ENCODE results near the gene PLA2G2E.
A peak's percentile ranks its signal among the peaks of the same experiment; 100 is the strongest.

The PLA2G2E gene

GRCh38 chr1:19920132-19920710 lies 3.2 kb downstream of the PLA2G2E start:
- Histone ChIP-seq H3K4me1 (ENCODE audit: control insufficient read depth in 1 of 2, insufficient read depth in 2 of 2, low read length in 2 of 2) (peaks cover 3 to 4% of the 10 kb centered on the region in 2 experiments), H2BK5ac (ENCODE audit: low read depth, low read length, poor library complexity) (no peak overlapping the region), H3K27me3 (ENCODE audit: insufficient read depth, low read length) (no peaks in the 10 kb centered on the region), H4K91ac (ENCODE audit: low read depth, low read length) (no peak overlapping the region), H4K8ac (ENCODE audit: low read depth, low read length) (no peak overlapping the region), H3K18ac (ENCODE audit: low read length) (no peak overlapping the region), H2BK12ac (ENCODE audit: low read length) (no peak overlapping the region), H3K14ac (ENCODE audit: low read length) (no peak overlapping the region), H3K36me3 (ENCODE audit: control insufficient read depth in 1 of 2, insufficient read depth in 2 of 2, low read length in 2 of 2) (no peaks in the 10 kb centered on the region), H3K79me1 (ENCODE audit: low read length) (peaks cover 2% of the 10 kb centered on the region), H3K4ac (ENCODE audit: low read depth, low read length) (no peak overlapping the region), H3K27ac (ENCODE audit: low read depth, low read length) (no peak overlapping the region), H3K79me2 (ENCODE audit: control insufficient read depth, insufficient read depth, low read length, poor library complexity) (peaks cover 2% of the 10 kb centered on the region), H2AK5ac (ENCODE audit: low read length) (peak overlapping the region; percentile 15), H3K23ac (ENCODE audit: low read length) (no peak overlapping the region), H2AFZ (ENCODE audit: insufficient read depth, low read length, poor library complexity) (no peak overlapping the region), H2BK120ac (ENCODE audit: insufficient read depth, low read length, poor library complexity) (no peak overlapping the region), H3K4me3 (ENCODE audit: low read depth, low read length) (no peak overlapping the region), H3K9me3 (ENCODE audit: insufficient read depth, low read depth, low read length) (no peaks in the 10 kb centered on the region), H3K4me2 (ENCODE audit: low read length) (no peak overlapping the region), H3K9ac (ENCODE audit: low read length) (no peak overlapping the region), H4K12ac (ENCODE audit: low read depth, low read length) (no peak overlapping the region)
- WGBS (ENCODE audit: extremely low coverage, insufficient coverage, insufficient read length), result no CpG with 5 or more reads among the region's 19 CpGs
- no peak for DNase-seq

GRCh38 chr1:19918057-19918456 lies 5.4 kb downstream of the PLA2G2E start:
- H3K27ac ChIP-seq (ENCODE audit: low read depth, low read length), result no peak overlapping the region
- no peak overlapping the region for H3K4me3 ChIP-seq (ENCODE audit: low read depth, low read length)
- WGBS (ENCODE audit: extremely low coverage, insufficient coverage, insufficient read length), result no CpG with 5 or more reads among the region's 6 CpGs
- no peaks in the 10 kb centered on the region for H3K79me2 ChIP-seq (ENCODE audit: control insufficient read depth, insufficient read depth, low read length, poor library complexity)
- no peaks in the 10 kb centered on the region for H3K9me3 ChIP-seq (ENCODE audit: insufficient read depth, low read depth, low read length)
- H3K27me3 ChIP-seq (ENCODE audit: insufficient read depth, low read length), result no peaks in the 10 kb centered on the region
- H3K14ac ChIP-seq (ENCODE audit: low read length), result no peak overlapping the region
- no peaks in the 10 kb centered on the region for H3K79me1 ChIP-seq (ENCODE audit: low read length)
- H2BK5ac ChIP-seq (ENCODE audit: low read depth, low read length, poor library complexity), result no peak overlapping the region
- H3K4me2 ChIP-seq (ENCODE audit: low read length), result no peak overlapping the region
- H3K23ac ChIP-seq (ENCODE audit: low read length), result no peak overlapping the region
- H3K4me1 ChIP-seq (ENCODE audit: control insufficient read depth in 1 of 2, insufficient read depth in 2 of 2, low read length in 2 of 2), result peaks cover 0 to 4% of the 10 kb centered on the region in 2 experiments
- no peak overlapping the region for H4K12ac ChIP-seq (ENCODE audit: low read depth, low read length)
- H3K18ac ChIP-seq (ENCODE audit: low read length), result no peak overlapping the region
- no peak overlapping the region for H4K8ac ChIP-seq (ENCODE audit: low read depth, low read length)
- no peak overlapping the region for H2AK5ac ChIP-seq (ENCODE audit: low read length)
- no peak overlapping the region for H2AFZ ChIP-seq (ENCODE audit: insufficient read depth, low read length, poor library complexity)
- H2BK120ac ChIP-seq (ENCODE audit: insufficient read depth, low read length, poor library complexity), result no peak overlapping the region
- peak; percentile 84 to 98 for DNase-seq
- H3K4ac ChIP-seq (ENCODE audit: low read depth, low read length), result no peak overlapping the region
- peaks cover 7 to 14% of the 10 kb centered on the region in 2 experiments for H3K36me3 ChIP-seq (ENCODE audit: control insufficient read depth in 1 of 2, insufficient read depth in 2 of 2, low read length in 2 of 2)
- H4K91ac ChIP-seq (ENCODE audit: low read depth, low read length), result no peak overlapping the region
- no peak overlapping the region for H2BK12ac ChIP-seq (ENCODE audit: low read length)
- H3K9ac ChIP-seq (ENCODE audit: low read length), result no peak overlapping the region

GRCh38 chr1:19910650-19911049 lies 12.8 kb downstream of the PLA2G2E start:
- Histone ChIP-seq H3K79me2 (ENCODE audit: control insufficient read depth, insufficient read depth, low read length, poor library complexity) (no peaks in the 10 kb centered on the region), H3K4ac (ENCODE audit: low read depth, low read length) (no peak overlapping the region), H3K23ac (ENCODE audit: low read length) (no peak overlapping the region), H4K91ac (ENCODE audit: low read depth, low read length) (no peak overlapping the region), H3K4me1 (ENCODE audit: control insufficient read depth in 1 of 2, insufficient read depth in 2 of 2, low read length in 2 of 2) (peaks cover 0 to 2% of the 10 kb centered on the region in 2 experiments), H2AFZ (ENCODE audit: insufficient read depth, low read length, poor library complexity) (no peak overlapping the region), H3K4me3 (ENCODE audit: low read depth, low read length) (no peak overlapping the region), H3K36me3 (ENCODE audit: control insufficient read depth in 1 of 2, insufficient read depth in 2 of 2, low read length in 2 of 2) (peaks cover 19 to 47% of the 10 kb centered on the region in 2 experiments), H3K27me3 (ENCODE audit: insufficient read depth, low read length) (no peaks in the 10 kb centered on the region), H3K9ac (ENCODE audit: low read length) (no peak overlapping the region), H3K79me1 (ENCODE audit: low read length) (no peaks in the 10 kb centered on the region), H3K27ac (ENCODE audit: low read depth, low read length) (no peak overlapping the region), H3K14ac (ENCODE audit: low read length) (no peak overlapping the region), H2BK12ac (ENCODE audit: low read length) (no peak overlapping the region), H3K4me2 (ENCODE audit: low read length) (no peak overlapping the region), H2AK5ac (ENCODE audit: low read length) (no peak overlapping the region), H3K9me3 (ENCODE audit: insufficient read depth, low read depth, low read length) (no peaks in the 10 kb centered on the region), H4K12ac (ENCODE audit: low read depth, low read length) (no peak overlapping the region), H3K18ac (ENCODE audit: low read length) (no peak overlapping the region), H4K8ac (ENCODE audit: low read depth, low read length) (no peak overlapping the region), H2BK120ac (ENCODE audit: insufficient read depth, low read length, poor library complexity) (no peak overlapping the region), H2BK5ac (ENCODE audit: low read depth, low read length, poor library complexity) (no peak overlapping the region)
- no CpG with 5 or more reads among the region's 3 CpGs for WGBS (ENCODE audit: extremely low coverage, insufficient coverage, insufficient read length)
- no peak for DNase-seq

- no peak overlapping the region for H2AK5ac ChIP-seq (ENCODE audit: low read length)
- no peak overlapping the region for H3K4ac ChIP-seq (ENCODE audit: low read depth, low read length)
- H3K27me3 ChIP-seq (ENCODE audit: insufficient read depth, low read length), result no peaks in the 10 kb centered on the region
- no peak overlapping the region for H4K12ac ChIP-seq (ENCODE audit: low read depth, low read length)
- H3K4me1 ChIP-seq (ENCODE audit: control insufficient read depth in 1 of 2, insufficient read depth in 2 of 2, low read length in 2 of 2), result peaks cover 0 to 2% of the 10 kb centered on the region in 2 experiments
- peaks cover 21 to 48% of the 10 kb centered on the region in 2 experiments for H3K36me3 ChIP-seq (ENCODE audit: control insufficient read depth in 1 of 2, insufficient read depth in 2 of 2, low read length in 2 of 2)
- H2BK120ac ChIP-seq (ENCODE audit: insufficient read depth, low read length, poor library complexity), result no peak overlapping the region
- no peak overlapping the region for H3K18ac ChIP-seq (ENCODE audit: low read length)
- H3K9me3 ChIP-seq (ENCODE audit: insufficient read depth, low read depth, low read length), result no peaks in the 10 kb centered on the region
- WGBS (ENCODE audit: extremely low coverage, insufficient coverage, insufficient read length), result no CpG with 5 or more reads among the region's 3 CpGs
- H2AFZ ChIP-seq (ENCODE audit: insufficient read depth, low read length, poor library complexity), result no peak overlapping the region
- no peak overlapping the region for H3K4me2 ChIP-seq (ENCODE audit: low read length)
- no peaks in the 10 kb centered on the region for H3K79me2 ChIP-seq (ENCODE audit: control insufficient read depth, insufficient read depth, low read length, poor library complexity)
- no peak overlapping the region for H3K9ac ChIP-seq (ENCODE audit: low read length)
- no peak overlapping the region for H4K91ac ChIP-seq (ENCODE audit: low read depth, low read length)
- no peak overlapping the region for H2BK12ac ChIP-seq (ENCODE audit: low read length)
- no peaks in the 10 kb centered on the region for H3K79me1 ChIP-seq (ENCODE audit: low read length)
- no peak overlapping the region for H3K27ac ChIP-seq (ENCODE audit: low read depth, low read length)
- no peak overlapping the region for H2BK5ac ChIP-seq (ENCODE audit: low read depth, low read length, poor library complexity)
- no peak for DNase-seq
- no peak overlapping the region for H4K8ac ChIP-seq (ENCODE audit: low read depth, low read length)
- no peak overlapping the region for H3K23ac ChIP-seq (ENCODE audit: low read length)
- no peak overlapping the region for H3K4me3 ChIP-seq (ENCODE audit: low read depth, low read length)
- H3K14ac ChIP-seq (ENCODE audit: low read length), result no peak overlapping the region
Measured at GRCh38 chr1:19909971-19910370, 13.4 kb downstream of the PLA2G2E start.
